ENCODE data around the gene ADAMTS9.

The ADAMTS9 gene

GRCh38 chr3:64533617-64534317, 154.0 kb downstream of the ADAMTS9 start:
- DNase-seq = peak; percentile 67

GRCh38 chr3:64530434-64531049, 157.3 kb downstream of the ADAMTS9 start:
- DNase-seq = peak; percentile 10 to 34

- DNase-seq = no peak
Measured at GRCh38 chr3:64523324-64523723, 164.5 kb downstream of the ADAMTS9 start.

GRCh38 chr3:64520334-64520733, 167.5 kb downstream of the ADAMTS9 start:
- no peak for DNase-seq

GRCh38 chr3:64518950-64519349, 168.8 kb downstream of the ADAMTS9 start:
- no peak for DNase-seq

GRCh38 chr3:64518496-64518895, 169.3 kb downstream of the ADAMTS9 start:
- DNase-seq = no peak

- no peak for DNase-seq
Measured at GRCh38 chr3:64514889-64515288, 172.9 kb downstream of the ADAMTS9 start.

GRCh38 chr3:64509206-64509605, 178.6 kb downstream of the ADAMTS9 start:
- DNase-seq = no peak

- no peak for DNase-seq
Measured at GRCh38 chr3:64508140-64508539, 179.7 kb downstream of the ADAMTS9 start.

GRCh38 chr3:64506255-64506654, 181.5 kb downstream of the ADAMTS9 start:
- no peak for DNase-seq

GRCh38 chr3:64505419-64505818, 182.4 kb downstream of the ADAMTS9 start:
- DNase-seq = no peak

GRCh38 chr3:64502284-64502683, 185.5 kb downstream of the ADAMTS9 start:
- no peak for DNase-seq

- DNase-seq = no peak
Measured at GRCh38 chr3:64501298-64501906, 186.4 kb downstream of the ADAMTS9 start.

- no peak for DNase-seq
Measured at GRCh38 chr3:64496786-64497490, 190.9 kb downstream of the ADAMTS9 start.

GRCh38 chr3:64495781-64496334, 191.9 kb downstream of the ADAMTS9 start:
- DNase-seq = no peak

GRCh38 chr3:64495121-64495780, 192.5 kb downstream of the ADAMTS9 start:
- no peak for DNase-seq

- DNase-seq = peak in 1 of 2 donors; percentile 6
Measured at GRCh38 chr3:64494526-64494925, 193.3 kb downstream of the ADAMTS9 start.

- no peak for DNase-seq
Measured at GRCh38 chr3:64493149-64493548, 194.7 kb downstream of the ADAMTS9 start.

GRCh38 chr3:64491843-64492242, 196.0 kb downstream of the ADAMTS9 start:
- DNase-seq = no peak

GRCh38 chr3:64490180-64490724, 197.5 kb downstream of the ADAMTS9 start:
- DNase-seq = no peak

GRCh38 chr3:64489361-64490044, 198.3 kb downstream of the ADAMTS9 start:
- DNase-seq = no peak

GRCh38 chr3:64488939-64489338, 198.9 kb downstream of the ADAMTS9 start:
- no peak for DNase-seq
